GM19452 (cell line): ENCODE data around the gene PLEKHA5.
"Not testable (repeated sequence)": the region's sequence is repeated elsewhere in the genome, so short reads cannot be mapped to it uniquely, and the experiment has no call there.

ENCODE experiments used
- ATAC-seq: cut with Tn5 transposase; IDR thresholded peaks from one replicate; pipeline ENCODE4 v1.9.1; 2021; ENCODE audit not compliant: unreplicated experiment

Gene PLEKHA5

GRCh38 chr12:19167708-19168107 is 38.2 kb downstream of the PLEKHA5 start:
- ATAC-seq: no peak

GRCh38 chr12:19168644-19169043 is 39.1 kb downstream of the PLEKHA5 start:
- no peak for ATAC-seq

- ATAC-seq: no peak
Observed at GRCh38 chr12:19169222-19169621, 39.7 kb downstream of the PLEKHA5 start.

DNA sequence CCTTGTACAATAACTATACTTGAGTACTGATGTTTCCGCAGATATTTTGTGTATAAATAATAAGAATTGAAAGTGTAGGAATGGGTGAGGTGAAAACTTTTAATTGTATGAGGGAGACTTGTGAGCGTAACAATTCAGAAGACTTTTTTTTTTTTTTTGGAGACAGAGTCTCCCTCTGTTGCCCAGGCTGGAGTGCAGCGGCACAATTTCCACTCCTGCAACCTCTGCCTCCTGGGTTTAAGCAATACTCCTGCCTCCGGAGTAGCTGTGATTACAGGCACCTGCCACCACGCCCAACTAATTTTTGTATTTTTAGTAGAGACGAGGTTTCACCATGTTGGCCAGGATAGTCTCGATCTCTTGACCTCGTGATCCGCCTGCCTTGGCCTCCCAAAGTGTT is 40.8 kb downstream of the PLEKHA5 start:
- not testable (repeated sequence) for ATAC-seq

GRCh38 chr12:19171731-19172130 is 42.2 kb downstream of the PLEKHA5 start:
- no peak for ATAC-seq

DNA sequence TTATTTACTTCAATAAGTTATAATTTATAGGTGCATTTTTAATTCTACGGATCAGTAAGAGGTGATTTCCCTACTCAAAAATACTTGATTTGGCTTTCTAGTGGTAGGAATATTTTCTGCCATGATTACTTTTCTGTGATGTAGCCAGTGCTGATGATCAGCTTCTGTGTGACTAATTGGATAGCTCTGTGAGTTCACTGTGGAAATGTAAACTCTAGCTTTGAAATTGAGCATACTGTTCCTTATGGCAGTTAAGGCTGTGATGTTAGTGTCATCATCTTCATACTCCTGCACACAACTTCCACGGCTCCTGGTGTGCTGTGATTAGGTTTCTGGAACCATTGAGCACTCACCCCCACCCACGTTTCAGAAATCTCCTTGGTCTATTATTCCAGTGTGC is 48.2 kb downstream of the PLEKHA5 start:
- no peak for ATAC-seq

GRCh38 chr12:19179986-19180385 is 50.5 kb downstream of the PLEKHA5 start:
- no peak for ATAC-seq

DNA sequence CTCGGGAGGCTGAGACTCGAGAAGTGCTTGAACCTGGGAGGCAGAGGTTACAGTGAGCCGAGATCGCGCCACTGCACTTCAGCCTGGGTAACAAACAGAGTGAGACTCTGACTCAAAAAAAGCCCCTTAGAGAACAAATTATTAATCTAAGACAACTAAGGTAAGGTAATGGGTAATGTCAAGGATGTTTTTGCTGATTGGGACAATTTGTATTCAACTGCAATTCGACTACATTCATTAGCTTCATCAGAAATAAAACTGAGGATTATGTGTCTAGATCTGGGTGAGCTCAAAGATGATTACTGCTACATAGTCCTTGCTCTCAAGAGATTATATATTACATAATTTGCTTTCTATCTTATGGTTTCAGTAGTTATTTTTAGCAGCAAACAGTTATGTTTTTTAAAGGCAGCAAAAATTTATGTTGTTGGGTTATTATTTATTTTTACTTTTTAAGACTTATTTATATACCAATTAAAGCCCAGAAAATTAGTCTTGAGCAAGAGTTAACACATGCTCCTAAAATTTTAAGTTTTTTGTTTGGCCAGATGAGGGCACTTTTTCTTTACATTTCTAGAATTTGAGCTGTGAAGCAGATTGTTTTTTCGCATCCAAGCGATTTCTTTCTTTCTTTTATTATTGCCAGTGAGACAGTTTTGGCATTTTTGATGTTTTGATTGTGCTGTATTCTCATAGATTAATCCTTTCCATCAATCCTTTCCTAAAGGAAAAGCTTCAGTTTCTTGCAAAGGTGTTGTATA is 52.3 kb downstream of the PLEKHA5 start:
- no peak for ATAC-seq

DNA sequence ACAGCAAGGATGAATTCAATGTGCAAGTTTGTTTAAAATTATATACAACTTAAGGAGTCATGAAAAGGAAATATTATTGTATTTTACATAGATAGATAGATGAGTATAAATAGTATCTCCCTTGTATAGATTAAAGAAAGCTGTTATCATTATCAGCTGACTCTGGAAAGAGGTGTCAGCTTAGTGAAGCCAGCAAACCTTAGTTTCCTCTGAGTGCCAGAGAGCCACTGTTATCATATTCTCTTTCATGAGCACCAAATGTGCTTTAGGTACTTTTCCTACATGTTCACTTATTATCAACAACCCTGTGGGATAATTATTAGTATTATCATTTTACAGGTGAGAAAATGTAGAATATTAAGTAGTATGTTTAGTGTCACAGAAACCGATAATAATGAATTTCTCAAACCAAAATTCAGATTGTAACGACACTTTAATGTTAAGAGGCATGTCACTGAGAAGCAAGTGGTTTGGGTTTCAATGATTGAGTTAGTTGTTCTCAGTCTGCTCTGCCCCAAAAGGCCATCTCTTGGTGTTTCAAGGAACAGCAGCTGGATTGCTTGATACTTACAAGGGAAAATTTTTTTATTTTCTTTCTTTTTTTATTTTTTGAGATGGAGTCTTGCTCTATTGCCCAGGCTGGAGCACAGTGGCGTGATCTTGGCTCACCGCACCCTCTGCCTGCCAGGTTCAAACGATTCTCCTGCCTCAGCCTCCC is 53.7 kb downstream of the PLEKHA5 start:
- ATAC-seq: no peak

DNA sequence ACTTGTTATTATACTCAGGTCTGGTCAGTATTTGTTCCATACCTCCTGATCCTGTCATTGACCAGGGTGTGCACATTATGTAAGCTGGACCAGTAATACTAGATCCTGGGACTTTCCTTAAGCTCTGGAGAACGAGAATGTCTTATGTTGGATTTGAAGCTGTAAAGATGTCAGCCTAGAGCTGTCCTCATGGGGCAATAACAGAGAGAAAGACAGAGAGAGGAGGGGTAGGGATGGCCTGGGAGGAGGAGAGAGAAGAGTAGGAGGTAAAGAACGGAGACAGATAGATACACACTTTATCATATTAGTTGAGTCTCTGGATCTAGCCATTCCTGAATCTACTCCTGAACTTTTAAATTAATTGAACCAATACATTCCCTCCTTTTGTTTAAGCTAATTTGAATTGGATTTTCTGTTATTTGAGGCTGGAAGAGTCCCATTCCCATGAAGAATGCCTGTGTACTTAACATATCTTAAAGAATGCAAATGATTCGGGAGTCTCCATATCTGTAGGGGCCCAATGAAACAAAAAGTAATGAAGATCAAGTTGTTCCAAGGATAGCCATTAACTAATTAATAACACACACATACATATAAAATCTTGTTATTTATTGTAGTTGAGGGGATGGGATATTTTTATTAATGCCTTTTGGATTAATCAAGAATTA is 55.9 kb downstream of the PLEKHA5 start:
- ATAC-seq: no peak

GRCh38 chr12:19186722-19187661 is 57.5 kb downstream of the PLEKHA5 start:
- no peak for ATAC-seq

DNA sequence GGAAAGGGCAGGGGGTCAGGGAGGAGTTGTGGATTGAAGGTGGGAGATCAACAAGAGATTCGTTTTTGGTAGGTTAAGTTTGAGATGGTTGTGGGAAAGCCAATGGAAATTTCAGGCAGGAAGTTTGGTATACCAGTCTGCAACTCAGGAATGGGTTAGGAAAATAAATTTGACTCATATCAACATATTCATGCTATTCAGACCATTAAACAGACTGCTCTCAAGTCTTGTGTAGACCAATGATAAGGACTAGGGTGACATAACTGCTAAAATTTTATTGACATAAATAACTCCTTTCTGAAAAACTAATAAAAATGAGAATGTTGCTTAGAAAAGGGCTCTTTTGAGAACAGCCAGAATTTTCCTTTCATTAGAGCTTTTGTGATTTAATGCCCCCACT is 60.0 kb downstream of the PLEKHA5 start:
- no peak for ATAC-seq

DNA sequence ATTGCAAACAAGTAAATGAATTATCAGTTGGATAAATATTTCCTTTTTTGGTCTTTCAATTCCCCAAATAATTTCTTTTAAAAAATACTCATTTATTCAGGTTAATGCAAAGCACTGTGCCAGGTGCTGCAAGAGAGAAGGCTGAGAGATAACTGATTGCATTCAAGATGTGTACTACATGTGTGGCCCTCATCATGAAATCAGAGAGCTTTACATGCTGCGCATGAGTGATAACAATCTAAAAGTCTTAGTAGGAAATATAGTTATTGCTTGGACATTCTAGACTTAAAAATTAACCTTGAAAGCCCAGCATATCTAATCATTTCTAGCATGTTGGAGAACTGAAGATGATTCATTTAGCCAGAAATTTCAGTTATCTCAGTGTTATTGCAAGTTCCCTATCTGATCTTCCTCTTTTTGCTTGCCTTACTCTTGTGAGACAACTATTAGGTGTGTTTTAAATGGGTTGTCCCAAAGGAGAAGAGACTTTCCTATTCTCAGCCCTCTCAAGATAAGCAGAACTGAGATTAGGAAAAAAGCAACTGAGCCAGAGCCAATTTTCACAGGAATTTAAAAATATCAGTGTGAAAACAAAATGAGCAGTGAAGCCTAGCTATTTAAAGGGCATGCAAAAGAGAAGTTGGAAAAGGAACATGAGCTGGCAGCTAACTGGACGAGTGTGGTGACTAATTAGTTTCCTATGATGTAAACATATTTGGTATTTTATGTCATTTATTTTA is 60.9 kb downstream of the PLEKHA5 start:
- ATAC-seq: no peak

GRCh38 chr12:19191089-19191488 is 61.6 kb downstream of the PLEKHA5 start:
- ATAC-seq: no peak

GRCh38 chr12:19191563-19191962 is 62.0 kb downstream of the PLEKHA5 start:
- no peak for ATAC-seq

- no peak for ATAC-seq
Observed at GRCh38 chr12:19192710-19193109, 63.2 kb downstream of the PLEKHA5 start.

DNA sequence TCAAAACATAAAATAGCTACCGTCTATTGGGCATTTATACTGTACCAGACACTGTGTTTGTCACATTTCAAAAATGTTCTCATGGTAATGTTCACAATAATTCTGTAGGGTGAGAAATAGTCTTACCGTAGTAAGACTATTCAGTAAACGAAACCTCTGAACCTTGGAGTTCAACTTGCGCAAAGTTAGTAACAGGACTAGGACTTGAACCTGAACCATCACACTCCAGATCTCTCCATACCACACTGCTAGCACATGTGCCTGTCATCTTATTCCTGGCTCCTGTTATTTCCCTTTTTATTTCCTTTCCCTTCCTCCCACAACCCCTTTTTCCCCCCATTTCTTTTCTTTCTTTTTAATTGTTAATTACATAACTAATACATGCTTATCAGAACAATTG is 65.4 kb downstream of the PLEKHA5 start:
- ATAC-seq: no peak

DNA sequence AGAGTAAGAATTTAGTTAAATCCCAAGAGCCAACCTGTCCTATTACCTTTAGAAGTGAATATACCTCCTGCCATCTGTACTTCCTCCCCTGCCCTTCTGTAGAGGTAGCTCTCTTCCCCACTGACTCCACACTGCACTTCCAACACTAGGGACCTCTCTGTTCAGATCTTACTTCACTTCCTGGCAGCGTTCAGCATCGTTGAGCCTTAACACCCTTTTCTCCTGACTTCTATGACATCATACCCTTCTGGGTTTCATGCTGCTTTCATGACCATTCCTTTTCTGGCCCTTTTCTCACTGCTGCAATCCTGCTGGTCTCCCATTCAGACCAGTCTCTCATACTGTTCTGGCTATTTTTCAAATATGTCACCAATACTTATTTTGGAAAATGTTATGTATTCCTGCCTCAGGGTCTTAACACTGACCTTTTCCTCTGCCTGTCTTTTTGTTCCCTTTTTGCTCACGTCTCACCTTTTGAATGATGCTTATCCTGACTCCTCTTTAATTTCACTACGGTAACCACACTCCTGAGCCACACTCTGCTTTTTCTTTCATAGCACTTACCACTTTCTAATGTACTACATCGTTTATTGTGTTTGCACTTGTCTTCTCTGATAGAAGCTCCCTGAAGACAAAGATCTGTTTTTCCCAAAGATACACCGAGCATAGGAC is 67.6 kb downstream of the PLEKHA5 start:
- no peak for ATAC-seq

DNA sequence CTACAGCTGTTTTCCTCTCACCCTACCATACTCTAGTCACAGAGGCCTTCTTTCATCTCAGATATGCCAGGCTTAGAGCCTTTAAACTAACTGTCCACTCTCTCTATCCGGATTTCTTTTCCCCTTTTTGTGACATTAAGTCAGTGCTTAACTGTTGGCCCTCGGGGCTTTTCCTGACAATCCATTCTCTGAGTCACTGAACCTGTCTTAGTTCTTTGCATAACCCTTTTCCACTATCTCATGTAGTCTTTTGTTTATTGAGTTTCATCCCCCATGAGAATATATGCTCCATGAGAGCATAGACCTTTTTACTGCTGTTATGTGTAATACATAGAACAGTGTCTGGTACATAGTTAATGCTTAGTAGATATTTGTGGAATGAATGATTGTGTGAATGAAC is 68.7 kb downstream of the PLEKHA5 start:
- ATAC-seq: no peak

DNA sequence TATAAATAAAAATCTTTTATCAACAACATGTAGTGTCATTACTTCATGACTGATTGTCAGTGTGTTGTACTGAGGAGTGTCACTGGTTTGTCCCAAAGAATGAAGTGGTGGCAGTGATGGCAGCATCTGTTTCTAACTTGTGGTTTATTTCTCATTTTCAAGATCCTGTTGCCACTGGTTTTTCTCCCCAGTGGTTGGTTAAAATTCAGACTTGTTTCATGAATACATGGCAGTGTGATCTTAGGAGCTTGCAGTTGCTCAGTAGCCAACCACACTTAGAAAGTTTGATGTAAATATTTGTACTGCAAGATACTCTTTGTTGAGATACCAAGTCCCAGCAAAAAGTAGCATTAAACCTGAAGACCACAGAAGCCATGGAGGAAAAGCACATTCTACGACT is 69.8 kb downstream of the PLEKHA5 start:
- ATAC-seq: no peak
